ENCODE measurements around the gene NR0B2.
"Not testable (repeated sequence)": the region's sequence is repeated elsewhere in the genome, so short reads cannot be mapped to it uniquely, and the experiment has no call there.

Gene NR0B2

GRCh38 chr1:26956321-26956720, 42.5 kb upstream of the NR0B2 start:
- DNase-seq (ENCODE audit: low read depth): no peak
- H3K4me3 ChIP-seq (ENCODE audit: low read length): no peak overlapping the region
- no peak for TF ChIP-seq CTCF (conservative IDR thresholded peaks at IDR 0.05; ENCODE audit: low read length)

GRCh38 chr1:26953374-26953773, 39.6 kb upstream of the NR0B2 start:
- no peak for TF ChIP-seq CTCF (conservative IDR thresholded peaks at IDR 0.05; ENCODE audit: low read length)
- H3K4me3 ChIP-seq (ENCODE audit: low read length): no peak overlapping the region
- DNase-seq (ENCODE audit: low read depth): no peak

GRCh38 chr1:26951821-26952497, 38.2 kb upstream of the NR0B2 start:
- H3K4me3 ChIP-seq (ENCODE audit: low read length): no peak overlapping the region
- DNase-seq (ENCODE audit: low read depth): no peak
- TF ChIP-seq CTCF (conservative IDR thresholded peaks at IDR 0.05; ENCODE audit: low read length): no peak

- DNase-seq (ENCODE audit: low read depth): no peak
- TF ChIP-seq CTCF (conservative IDR thresholded peaks at IDR 0.05; ENCODE audit: low read length): no peak
- no peak overlapping the region for H3K4me3 ChIP-seq (ENCODE audit: low read length)
Measured at GRCh38 chr1:26951216-26951615, 37.4 kb upstream of the NR0B2 start.

- TF ChIP-seq CTCF (conservative IDR thresholded peaks at IDR 0.05; ENCODE audit: low read length): no peak
- no peak overlapping the region for H3K4me3 ChIP-seq (ENCODE audit: low read length)
- no peak for DNase-seq (ENCODE audit: low read depth)
Measured at GRCh38 chr1:26950602-26951001, 36.8 kb upstream of the NR0B2 start.

- no peak for TF ChIP-seq CTCF (conservative IDR thresholded peaks at IDR 0.05; ENCODE audit: low read length)
- DNase-seq (ENCODE audit: low read depth): no peak
- H3K4me3 ChIP-seq (ENCODE audit: low read length): no peak overlapping the region
Measured at GRCh38 chr1:26949926-26950319, 36.1 kb upstream of the NR0B2 start.

GRCh38 chr1:26949266-26949925, 35.6 kb upstream of the NR0B2 start:
- no peak for DNase-seq (ENCODE audit: low read depth)
- no peak for TF ChIP-seq CTCF (conservative IDR thresholded peaks at IDR 0.05; ENCODE audit: low read length)

GRCh38 chr1:26948725-26949057, 34.9 kb upstream of the NR0B2 start:
- not testable (repeated sequence) for DNase-seq (ENCODE audit: low read depth); H3K4me3 ChIP-seq (ENCODE audit: low read length)

More at GRCh38 chr1:26949266-26949925, 35.6 kb upstream of the NR0B2 start:
- H3K4me3 ChIP-seq (ENCODE audit: low read length): no peak overlapping the region
